HG03025 (cell line): ENCODE results near the gene RAP1GAP2.

Source experiments
- ATAC-seq: cut with Tn5 transposase; IDR thresholded peaks from one replicate; pipeline ENCODE4 v1.9.1; 2021; ENCODE audit warnings: mild to moderate bottlenecking, moderate library complexity; ENCODE audit not compliant: unreplicated experiment, low FRiP score

Gene RAP1GAP2

DNA sequence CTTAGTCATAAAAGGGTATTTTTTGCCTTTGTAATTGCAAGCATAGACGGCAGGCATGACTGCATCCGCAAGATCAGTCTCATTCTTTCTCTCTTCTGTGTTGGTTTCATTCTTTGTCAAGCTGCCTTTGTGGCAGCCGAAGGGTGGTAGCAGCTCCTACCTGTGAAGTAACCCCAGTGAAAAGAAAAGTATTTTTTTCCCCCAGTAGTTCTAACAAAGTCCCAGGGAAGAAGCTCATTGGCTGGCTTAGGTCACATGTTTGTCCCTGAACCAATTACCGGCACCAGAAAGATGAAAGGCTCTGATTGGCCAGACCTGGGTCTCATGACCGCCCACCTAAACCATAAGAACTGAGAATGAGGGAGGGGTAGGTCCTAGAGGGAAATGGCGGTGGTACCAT, 110.7 kb downstream of the RAP1GAP2 start:
- ATAC-seq = no peak

DNA sequence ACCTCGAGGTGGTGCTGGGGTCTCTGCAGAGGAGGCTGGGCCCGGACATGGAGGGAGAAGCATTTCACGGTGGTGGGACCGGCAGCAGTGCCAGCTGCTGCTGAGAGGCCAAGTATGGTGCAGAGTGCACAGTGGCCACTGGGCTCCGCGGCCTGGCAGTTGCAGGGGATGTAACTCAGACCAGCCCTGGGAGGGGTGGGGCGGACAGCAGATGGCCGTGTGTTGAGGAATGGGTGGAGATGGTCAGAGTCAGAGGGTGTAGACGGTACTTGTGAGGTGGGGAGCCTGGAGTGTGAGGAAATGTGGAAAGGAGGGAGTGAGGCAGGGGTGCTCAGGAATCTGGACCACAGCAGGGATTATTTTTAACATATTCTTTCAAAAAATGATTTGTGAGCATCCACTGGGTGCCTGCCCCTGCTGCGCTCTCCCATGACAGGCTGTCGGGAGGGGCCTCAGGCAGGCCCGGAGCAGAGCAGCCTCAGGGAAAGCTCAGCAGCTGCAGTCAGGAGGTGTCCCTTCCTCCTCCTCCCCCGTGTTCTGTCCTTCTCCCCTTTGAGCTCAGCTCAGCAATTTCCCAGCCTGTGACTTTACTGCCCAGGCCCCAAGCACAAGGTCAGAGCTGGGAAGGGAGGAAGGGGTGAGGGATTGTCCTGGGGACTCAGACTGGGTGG, 113.1 kb downstream of the RAP1GAP2 start:
- ATAC-seq = no peak

DNA sequence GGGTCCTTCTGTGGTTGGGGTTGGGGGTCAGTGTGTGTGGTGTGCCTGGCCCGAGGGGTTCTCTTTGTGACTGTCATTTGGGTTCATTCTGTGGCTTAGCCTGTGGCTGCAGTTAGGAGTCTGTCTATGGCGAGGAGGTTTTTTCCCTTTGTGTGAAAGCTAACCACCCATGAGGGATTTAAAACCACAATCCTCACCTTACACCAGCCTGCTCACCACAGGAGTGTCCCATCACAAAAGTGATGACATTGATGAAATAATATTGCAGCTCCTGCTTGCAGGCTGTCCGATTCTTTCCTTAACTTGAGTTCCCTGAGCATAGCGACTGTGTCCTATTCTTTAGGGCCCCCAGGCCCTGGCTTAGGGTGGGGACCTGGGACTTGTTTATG, 113.6 kb downstream of the RAP1GAP2 start:
- no peak for ATAC-seq

DNA sequence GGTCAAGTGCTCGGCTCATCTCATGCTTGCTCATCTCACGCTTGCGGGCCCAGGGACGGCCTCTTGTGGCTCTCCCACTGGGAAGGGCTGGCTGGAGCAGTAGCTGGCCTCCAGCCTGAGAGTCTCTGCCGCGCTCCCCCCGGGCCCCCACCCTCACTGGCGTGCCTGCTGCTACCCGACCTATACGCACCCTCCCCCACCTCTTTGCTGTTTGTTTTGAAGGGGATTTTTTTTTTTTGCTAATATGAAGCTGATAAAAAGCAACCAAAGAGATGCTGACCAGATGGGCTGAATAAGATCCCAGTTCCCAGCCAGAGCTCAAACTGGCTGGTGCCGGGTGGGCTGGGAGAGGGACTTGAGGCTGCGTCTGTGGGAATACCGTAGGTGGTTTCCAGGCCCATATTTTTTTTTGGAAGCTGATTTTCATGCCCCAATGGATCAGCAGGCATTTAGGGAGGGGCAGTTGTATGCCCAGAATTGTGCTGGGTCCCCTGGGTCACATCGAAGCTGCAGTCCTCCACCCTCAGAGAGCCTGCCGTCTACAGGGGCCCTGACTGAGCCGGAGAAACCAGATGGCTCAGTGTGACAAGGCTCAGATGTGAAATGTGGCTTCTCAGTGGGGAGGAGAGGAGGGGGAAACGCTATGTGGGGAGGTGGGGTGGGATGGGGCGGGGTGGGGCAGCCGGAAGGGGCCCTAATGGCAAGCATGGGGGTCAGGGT, 115.0 kb downstream of the RAP1GAP2 start:
- ATAC-seq = no peak

DNA sequence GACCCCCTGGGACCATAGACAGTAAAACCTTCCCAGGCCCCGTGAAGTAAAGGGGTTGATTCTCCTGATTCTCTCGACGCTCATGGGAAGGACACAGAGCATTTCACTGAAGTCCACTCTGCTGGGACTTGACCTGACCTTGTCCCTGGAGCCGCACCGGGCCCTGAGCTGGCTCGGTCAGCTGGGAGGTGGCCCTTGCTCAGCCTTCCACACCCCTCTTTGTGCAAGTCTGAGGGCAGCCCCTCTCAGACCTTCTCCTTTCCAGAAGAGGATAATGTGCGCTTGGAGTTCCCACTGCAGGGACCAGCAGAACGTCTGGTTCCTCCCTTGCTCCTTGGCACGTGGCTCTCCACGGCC, 115.5 kb downstream of the RAP1GAP2 start:
- ATAC-seq = no peak

DNA sequence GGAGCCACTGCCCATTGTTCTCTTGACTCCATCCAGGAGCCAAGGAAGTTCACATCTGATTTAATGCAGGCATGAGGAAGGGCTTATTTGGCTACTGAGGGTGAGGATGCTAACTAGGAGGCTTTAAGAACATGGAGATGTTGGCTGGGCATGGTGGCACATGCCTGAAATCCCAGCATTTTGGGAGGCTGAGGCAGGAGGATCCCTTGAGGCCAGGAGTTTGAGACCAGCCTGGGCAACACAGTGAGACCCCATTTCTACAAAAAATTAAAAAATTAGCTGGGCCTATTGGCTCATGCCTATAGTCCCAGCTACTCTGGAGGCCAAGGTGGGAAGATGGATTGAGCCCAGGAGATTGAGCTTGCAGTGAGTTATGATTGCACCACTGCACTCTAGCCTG, 116.5 kb downstream of the RAP1GAP2 start:
- no peak for ATAC-seq

DNA sequence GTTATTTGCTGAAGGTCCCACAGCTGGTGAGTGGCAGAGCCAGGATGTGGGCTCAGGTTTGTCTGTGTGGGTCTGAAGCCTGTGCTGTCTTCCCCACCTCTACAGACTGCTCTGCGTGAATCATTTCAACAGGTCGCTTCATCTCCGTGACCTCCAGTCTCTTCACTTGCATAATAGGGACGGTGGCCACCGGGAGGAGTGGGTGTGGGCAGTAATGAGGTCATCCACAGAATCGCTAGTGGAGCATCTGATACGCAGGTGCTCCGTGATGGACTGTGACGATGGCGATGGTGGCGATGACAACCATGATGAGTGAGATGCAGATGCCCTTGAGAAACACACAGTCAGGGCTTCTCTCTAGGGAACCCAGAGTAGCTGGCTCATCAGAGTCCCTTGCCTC, 120.2 kb downstream of the RAP1GAP2 start:
- no peak for ATAC-seq

DNA sequence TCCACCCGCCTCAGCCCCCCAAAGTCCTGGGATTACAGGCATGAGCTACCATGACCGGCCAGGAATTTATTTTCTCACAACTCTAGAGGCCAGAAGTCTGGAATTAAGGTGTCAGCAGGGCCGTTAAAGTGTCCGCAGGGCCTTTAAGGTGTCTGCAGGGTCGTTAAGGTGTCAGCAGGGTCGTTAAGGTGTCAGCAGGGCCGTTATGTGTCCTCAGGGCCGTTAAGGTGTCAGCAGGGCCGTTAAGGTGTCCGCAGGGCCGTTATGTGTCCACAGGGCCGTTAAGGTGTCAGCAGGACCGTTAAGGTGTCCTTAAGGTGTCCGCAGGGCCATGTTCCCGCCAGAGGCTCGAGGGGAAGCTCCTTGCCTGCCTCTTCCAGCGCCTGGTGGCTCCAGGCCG, 125.2 kb downstream of the RAP1GAP2 start:
- ATAC-seq = no peak

DNA sequence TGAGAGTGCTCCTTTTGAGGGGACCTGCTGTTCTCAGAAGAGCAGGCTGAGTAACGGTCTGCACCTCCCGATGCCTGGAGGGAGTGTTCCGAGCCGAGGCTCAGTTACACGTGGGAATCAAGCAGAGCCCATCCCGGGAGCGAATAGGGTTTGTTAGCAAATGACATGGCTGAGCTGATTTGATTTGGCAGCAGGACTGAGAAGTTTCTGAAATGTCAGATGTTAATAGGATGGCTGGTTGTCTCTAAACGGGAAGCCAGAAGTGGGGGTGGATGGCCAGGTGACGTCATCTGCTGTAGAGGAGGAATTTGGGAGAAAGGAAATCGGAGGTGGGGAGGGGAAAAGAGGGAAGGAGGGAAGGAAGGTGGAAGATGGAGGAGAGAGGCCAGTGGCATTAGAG, 128.0 kb downstream of the RAP1GAP2 start:
- ATAC-seq = no peak

DNA sequence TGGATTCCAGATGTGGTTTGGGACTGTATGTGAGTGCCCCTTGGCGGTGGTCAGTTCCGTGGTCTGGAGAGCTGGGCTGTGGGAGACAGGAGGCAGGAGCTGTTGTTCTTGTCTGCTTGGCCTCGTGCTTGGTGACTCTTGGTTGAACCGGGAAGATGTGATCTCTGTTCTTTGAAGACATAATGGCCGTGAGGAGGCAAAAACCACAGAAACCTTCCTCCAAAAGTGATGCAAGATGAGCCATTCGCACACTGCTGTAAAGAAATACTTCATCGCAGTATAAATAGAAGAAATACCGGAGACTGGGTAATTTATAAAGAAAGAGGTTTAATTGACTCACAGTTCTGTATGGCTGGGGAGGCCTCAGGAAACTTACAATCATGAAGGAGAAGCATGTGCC, 128.8 kb downstream of the RAP1GAP2 start:
- ATAC-seq = no peak

DNA sequence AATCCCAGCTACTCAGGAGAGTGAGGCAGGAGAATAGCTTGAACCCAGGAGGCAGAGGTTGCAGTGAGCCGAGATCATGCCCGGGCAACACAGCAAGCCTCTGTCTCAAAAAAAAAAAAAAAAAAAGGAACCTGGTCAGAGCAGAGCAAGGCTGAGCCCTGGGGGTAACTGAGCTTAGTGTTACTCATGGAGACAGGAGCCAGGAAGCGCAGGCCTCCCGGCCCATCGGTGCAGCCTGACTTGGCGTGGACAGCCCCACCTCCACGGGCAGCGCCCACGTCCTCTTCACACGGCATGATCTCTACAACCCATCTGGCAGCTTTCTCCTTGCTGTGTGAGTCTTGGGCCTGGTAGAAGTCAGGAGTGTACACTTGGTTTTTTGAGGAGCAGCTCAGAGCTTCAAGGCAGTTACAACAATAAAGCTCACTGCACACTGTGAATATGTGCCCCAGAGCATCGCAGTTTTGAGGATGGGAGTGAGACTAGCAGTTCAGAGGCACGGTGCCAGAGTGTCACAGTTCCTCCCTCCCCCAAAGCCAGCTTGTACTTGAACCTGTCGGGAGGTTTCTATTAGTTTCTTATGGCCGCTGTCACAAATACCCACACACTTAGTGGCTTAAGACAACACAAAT, 129.9 kb downstream of the RAP1GAP2 start:
- no peak for ATAC-seq

DNA sequence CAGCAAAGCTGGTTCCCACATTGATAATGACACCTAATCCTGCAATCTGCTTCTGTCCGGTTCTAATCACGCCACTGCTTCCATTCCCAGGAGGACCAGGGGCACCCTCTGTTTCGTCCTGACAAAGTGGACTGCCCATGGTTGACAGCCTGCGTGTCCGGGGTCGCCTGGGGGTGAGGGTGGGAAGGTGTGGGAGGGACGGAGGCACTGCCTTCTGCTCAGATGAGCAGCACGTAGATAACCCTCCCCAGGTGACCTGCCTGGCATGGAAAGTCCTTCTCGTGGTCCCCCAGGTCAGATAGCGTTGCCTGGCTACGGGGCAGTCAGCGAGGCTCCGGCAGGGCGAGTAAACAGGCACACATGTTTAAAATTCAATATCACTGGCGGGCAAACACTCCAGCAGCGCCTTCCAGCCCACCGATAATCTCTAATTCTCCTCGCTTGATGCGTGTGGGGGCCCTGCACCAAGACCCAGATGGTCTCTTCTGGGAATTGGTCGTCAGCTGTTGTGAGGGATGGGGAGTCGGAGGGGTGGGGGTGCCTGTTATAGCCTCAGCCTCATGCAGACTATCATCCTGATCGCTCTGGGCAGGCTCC, 132.2 kb downstream of the RAP1GAP2 start:
- no peak for ATAC-seq

DNA sequence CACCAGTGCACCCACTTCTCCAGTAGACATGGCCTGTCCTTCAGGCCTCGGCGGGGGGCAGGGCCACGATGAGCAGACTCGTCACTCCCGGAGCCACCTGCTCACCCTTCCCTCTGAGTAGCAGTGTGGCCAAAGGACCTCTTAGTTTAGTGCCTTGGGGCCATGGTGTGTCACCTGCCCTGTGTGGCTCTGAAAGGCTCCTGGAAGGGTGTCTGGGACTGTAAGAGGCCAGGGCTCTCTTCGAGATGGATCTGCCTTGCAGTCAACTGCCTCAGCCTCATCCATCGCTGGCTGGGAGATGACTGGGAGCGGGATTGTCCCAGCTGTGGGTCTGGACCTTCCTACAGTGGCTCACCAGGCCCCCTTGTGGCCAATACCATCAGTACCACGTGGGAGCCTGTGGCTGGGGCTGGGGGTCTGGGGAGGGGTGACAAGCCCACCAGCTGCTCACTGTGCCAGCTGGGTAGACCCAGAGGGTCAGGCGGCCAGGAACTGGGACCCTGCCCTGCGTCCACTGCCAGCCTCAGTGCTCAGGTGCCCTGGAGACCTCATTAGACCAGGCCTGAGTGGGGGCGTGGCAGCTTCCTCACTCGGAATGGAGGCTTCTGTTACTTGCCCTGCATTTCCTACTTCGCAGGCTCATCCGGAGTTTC, 133.8 kb downstream of the RAP1GAP2 start:
- no peak for ATAC-seq

DNA sequence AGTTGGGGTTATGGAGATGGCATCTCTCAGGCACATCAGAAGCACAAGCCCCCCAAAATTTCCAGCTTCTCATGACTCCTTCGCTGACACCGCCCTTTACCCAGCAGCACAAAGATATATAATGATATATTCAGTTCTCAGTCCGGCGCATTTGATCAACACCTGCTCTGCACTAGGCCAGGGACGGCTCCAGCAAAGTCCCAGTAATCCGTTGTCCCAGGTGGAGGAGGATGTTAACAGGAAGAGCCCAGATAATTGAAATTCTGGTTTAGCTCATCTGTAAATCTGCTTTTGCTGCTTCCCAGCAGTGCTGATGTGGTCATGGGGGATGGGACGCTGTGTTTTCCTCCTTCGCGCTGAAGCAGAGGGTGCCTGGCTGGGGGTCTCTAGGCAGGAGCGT, 135.6 kb downstream of the RAP1GAP2 start:
- no peak for ATAC-seq

DNA sequence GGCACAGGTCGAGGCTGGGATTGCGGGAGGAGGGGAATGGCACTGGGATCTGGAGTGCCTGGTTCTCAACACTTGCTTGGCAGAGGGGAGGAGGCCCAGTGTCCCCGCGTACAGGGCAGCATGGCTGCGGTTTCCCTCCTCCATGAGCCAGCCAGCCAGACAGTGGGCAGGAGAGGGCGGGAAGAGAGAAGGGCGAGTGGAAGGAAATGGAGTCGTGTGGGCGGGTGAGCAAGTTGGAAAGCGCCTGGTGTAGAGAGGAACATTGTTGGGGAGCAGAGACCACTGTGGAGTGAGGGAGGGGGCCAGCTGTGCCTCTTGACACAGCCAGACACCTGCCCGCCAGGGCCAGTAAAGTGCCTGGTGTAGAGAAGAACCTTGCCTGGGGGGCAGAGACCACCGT, 136.7 kb downstream of the RAP1GAP2 start:
- no peak for ATAC-seq

DNA sequence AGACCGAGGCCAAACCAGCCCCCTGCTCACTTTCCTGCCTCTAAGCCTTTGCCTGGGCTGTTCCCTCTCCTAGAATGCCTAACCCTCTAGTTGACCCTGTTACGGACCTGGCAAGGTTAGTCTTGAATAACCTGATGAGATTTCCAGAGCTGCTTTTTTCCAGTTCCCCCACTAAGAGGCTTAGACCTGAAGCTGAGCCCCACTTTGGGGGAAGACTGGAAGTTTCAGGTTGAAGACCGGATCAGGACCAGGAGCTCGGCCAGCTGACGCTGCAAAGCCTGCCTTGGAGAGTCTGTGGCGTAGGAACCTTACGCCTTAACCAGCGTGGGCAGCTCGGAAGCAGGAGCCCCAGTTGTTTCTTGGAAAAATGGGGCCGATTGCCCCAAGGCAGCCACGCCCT, 137.4 kb downstream of the RAP1GAP2 start:
- ATAC-seq = no peak

DNA sequence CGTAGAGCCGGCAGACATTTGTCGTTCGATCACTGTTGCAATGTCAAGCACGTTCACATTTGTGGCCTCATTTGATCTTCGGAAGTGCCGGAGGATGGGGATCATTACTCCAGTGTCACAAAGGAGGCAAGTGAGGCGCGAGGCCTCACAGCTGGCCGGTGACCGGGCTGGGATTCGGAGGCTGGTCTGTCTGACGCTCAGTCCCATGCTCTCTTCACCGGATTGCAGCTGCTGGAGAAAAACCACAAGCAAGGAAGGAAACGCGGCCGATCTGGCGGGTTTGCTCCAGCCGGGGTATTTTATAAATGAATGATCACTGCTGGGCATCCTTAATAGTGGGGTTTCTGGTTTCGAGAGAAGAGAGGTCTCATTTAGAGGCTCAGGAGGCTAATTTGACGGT, 139.4 kb downstream of the RAP1GAP2 start:
- ATAC-seq = no peak

DNA sequence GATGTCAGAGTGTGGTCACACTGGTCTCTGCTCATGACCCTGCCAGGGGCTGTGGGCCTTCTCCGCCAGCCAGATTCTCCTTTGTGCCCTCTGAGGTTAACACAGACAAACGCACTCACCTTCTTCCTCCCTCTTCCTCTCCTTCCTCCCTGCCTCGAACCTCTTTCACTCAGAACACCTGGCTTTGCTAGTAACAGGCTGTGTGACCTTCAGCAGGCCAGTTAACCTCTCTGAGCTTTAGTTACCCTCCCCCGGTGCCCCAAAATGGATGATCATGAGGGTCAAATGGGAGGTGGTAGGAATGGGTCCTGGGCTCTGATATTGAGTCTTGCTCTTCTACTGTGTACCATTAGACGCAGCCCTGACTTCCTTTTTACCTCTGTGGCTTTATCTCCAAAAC, 140.1 kb downstream of the RAP1GAP2 start:
- ATAC-seq = no peak

DNA sequence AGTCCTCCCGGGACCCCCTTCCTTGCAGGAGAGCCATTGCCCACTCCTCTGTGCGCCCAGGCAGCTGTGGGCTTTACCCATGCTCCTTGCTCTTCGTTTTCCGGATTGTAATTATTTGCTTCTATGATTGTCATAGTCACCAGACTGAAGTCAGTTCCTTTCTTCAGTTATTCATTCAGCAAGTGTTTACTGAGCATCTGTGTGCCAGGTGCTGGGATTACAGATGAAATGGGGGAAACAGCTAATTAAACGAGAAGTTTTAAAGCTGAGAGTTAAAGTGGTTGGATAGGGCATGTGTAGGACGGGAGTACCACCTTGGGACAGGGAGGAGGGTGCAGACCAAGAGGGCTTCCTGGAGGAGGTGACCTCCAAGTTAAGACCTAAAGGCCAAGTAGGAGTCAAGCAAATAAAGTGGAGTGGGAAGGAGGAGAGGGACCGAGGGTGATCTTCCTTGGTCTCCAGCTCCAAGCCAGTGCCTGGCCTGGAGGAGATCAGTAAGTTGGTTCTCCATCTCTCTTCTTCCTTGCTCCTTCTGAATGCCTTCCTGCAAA, 140.6 kb downstream of the RAP1GAP2 start:
- no peak for ATAC-seq

DNA sequence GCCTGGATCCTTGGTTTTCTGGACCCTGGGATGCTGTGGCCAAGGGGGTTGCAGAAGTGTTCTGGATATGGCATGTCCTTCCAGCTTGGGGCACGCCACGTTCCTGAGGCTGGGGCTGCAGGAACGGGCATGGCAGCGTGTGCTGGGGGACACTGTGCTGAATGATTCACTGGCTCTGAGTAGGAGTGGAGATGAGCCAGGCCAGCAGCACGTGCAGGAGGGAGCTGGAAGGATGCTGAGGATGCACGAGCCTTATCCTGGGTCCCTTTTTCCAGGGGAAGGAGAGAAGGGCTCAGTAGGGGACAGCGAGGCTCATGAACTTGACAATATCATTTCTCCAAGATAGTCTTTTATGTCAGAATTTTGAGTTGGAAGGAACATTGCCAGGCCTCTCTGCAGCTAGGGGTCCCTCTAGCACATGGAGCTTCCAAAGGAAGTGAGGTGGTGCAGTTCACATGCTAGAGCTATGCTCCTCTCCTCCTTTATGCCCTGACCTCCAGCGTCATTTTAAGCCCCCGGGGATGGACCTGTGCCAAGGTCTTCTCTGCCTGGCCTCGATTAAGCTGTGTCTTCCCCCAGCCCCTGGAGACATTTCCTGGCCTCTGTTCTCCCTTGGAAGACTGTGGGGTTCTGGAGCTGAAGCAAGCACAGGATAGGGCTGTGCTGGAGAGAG, 141.2 kb downstream of the RAP1GAP2 start:
- no peak for ATAC-seq
